ENCODE data around the gene PSIP1. TPM values are rescaled to one million over a fixed set of nuclear protein-coding genes. Genes with fewer than 3 reads are reported as not detected.

Gene PSIP1
- total RNA-seq, 1 donor from 2014 or later, result 402 TPM

DNA sequence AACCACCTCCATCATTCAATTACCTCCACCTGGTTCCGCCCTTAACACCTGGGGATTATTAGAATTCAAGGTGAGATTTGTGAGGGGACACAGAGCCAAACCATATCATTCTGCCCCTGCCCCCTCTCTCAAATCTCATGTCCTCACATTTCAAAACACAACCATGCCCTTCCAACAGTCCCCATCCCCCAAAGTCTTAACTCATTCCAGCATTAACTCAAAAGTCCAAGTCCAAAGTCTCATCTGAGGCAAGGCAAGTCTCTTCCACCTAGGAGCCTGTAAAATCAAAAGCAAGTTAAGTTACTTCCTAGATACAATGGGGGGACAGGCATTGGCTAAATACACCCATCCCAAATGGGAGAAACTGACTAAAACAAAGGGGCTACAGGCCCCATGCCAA lies 18.8 kb downstream of the PSIP1 start:
- no peaks in the 10 kb centered on the region for H3K4me1 Mint-ChIP-seq
- no peak overlapping the region for H3K27ac ChIP-seq
- H3K4me2 ChIP-seq, result no peak overlapping the region
- H3K9me3 ChIP-seq (ENCODE audit: low read depth), result no peaks in the 10 kb centered on the region
- no peak overlapping the region for H3K4me3 Mint-ChIP-seq
- H3F3A ChIP-seq (ENCODE audit: low read depth), result no peaks in the 10 kb centered on the region
- peaks cover 65% of the 10 kb centered on the region for H3K36me3 Mint-ChIP-seq
- no peaks in the 10 kb centered on the region for H3K4me1 ChIP-seq
- no peak overlapping the region for H3K27ac Mint-ChIP-seq
- H2AFZ ChIP-seq (replicated peaks), result no peak overlapping the region
- no peaks in the 10 kb centered on the region for H3K27me3 ChIP-seq
- H4K20me1 ChIP-seq (ENCODE audit: low read depth), result peaks cover 12% of the 10 kb centered on the region
- H3K9ac ChIP-seq, result no peak overlapping the region
- TF ChIP-seq EZH2 (IDR thresholded peaks at IDR 0.05), result no peak
- TF ChIP-seq, protein P1, sequence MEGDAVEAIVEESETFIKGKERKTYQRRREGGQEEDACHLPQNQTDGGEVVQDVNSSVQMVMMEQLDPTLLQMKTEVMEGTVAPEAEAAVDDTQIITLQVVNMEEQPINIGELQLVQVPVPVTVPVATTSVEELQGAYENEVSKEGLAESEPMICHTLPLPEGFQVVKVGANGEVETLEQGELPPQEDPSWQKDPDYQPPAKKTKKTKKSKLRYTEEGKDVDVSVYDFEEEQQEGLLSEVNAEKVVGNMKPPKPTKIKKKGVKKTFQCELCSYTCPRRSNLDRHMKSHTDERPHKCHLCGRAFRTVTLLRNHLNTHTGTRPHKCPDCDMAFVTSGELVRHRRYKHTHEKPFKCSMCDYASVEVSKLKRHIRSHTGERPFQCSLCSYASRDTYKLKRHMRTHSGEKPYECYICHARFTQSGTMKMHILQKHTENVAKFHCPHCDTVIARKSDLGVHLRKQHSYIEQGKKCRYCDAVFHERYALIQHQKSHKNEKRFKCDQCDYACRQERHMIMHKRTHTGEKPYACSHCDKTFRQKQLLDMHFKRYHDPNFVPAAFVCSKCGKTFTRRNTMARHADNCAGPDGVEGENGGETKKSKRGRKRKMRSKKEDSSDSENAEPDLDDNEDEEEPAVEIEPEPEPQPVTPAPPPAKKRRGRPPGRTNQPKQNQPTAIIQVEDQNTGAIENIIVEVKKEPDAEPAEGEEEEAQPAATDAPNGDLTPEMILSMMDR (IDR thresholded peaks at IDR 0.05), result no peak
- TF ChIP-seq EZH2phosphoT487 (IDR thresholded peaks at IDR 0.05), result no peak
- peaks cover 97% of the 10 kb centered on the region for H3K79me2 ChIP-seq (ENCODE audit: low read depth)
- no peak for DNase-seq (ENCODE audit: low spot score)
- H3K36me3 ChIP-seq, result peaks cover 54% of the 10 kb centered on the region
- H3K4me3 ChIP-seq, result no peak overlapping the region
- peaks cover 6% of the 10 kb centered on the region for H3K27me3 Mint-ChIP-seq (ENCODE audit: insufficient read depth, low read depth)
- H3K9me3 Mint-ChIP-seq, result peaks cover 36% of the 10 kb centered on the region

DNA sequence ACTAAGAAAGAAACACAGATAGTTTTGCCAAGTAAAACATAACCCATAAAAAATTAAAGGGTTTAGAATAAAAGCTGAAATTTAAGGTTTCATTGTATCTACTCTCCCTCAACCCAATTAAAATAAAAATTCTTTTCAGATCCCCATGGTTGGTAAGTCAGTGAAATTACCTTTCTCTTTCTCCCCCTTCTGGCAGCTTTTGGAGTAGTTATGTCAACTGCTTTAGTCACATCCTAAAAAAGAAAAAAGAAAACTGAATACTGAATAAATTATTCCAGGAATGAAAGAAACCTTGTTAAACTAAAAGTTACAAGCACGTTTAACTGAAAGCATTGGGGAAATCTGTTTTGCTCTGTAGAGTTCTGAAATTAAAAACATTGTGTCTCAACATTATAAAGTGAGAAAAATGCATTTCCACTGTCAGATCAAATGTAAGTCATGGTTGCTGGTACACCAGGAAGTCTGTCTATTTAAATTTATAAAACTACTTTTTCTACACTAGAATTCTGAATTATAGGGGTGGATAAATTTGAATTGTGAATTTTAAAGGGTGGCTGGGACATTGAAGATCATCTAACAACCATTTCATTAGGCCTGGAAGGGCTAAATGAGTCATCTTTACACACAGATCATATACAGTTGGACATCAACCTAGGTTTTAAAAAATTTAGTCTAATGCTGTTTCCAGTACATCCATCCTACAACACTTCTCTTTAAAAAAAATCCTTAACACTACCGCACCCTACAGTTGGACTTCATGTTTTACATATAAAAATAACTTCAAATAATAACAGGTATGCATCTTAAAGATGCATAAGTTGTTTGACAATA lies 24.7 kb downstream of the PSIP1 start:
- peaks cover 46% of the 10 kb centered on the region for H3K36me3 ChIP-seq
- H3K9me3 ChIP-seq (ENCODE audit: low read depth), result no peaks in the 10 kb centered on the region
- H3K9ac ChIP-seq, result no peak overlapping the region
- no peak overlapping the region for H3K27ac ChIP-seq
- H3K9me3 Mint-ChIP-seq, result peaks cover 2% of the 10 kb centered on the region
- peaks cover 95% of the 10 kb centered on the region for H3K79me2 ChIP-seq (ENCODE audit: low read depth)
- no peak overlapping the region for H3K4me2 ChIP-seq
- no peaks in the 10 kb centered on the region for H3K4me1 Mint-ChIP-seq
- peaks cover 29% of the 10 kb centered on the region for H4K20me1 ChIP-seq (ENCODE audit: low read depth)
- no peak overlapping the region for H2AFZ ChIP-seq (replicated peaks)
- no peaks in the 10 kb centered on the region for H3K4me1 ChIP-seq
- no peak overlapping the region for H3K4me3 ChIP-seq
- DNase-seq (ENCODE audit: low spot score), result peak; percentile 31
- TF ChIP-seq, protein P1 (IDR thresholded peaks at IDR 0.05), result peak; percentile 57
- no peak for TF ChIP-seq EZH2phosphoT487 (IDR thresholded peaks at IDR 0.05)
- H3F3A ChIP-seq (ENCODE audit: low read depth), result peaks cover 12% of the 10 kb centered on the region
- peaks cover 35% of the 10 kb centered on the region for H3K36me3 Mint-ChIP-seq
- no peak overlapping the region for H3K27ac Mint-ChIP-seq
- H3K27me3 Mint-ChIP-seq (ENCODE audit: insufficient read depth, low read depth), result no peaks in the 10 kb centered on the region
- H3K4me3 Mint-ChIP-seq, result no peak overlapping the region
- H3K27me3 ChIP-seq, result no peaks in the 10 kb centered on the region

DNA sequence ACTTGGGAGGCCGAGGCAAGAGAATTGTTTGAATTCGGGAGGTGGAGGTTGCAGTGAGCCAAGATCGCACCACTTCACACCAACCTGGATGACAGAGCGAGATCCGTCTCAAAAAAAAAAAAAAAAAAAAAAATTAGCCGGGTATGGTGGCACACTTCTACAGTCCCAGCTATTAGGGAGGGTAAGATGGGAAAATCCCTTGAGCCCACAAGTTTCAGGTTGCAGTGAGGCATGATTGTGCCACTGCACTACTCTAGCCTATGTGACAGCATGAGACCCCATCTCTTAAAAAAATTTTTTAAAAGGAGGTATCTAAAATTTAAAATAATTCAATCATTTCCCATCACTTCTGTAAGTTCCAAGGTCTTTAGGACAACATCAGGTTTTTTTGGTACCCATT lies 26.0 kb downstream of the PSIP1 start:
- H3K9me3 ChIP-seq (ENCODE audit: low read depth), result no peaks in the 10 kb centered on the region
- H3F3A ChIP-seq (ENCODE audit: low read depth), result peaks cover 20% of the 10 kb centered on the region
- TF ChIP-seq EZH2 (IDR thresholded peaks at IDR 0.05) (no peak), EZH2phosphoT487 (IDR thresholded peaks at IDR 0.05) (no peak)
- TF ChIP-seq, protein P1 (IDR thresholded peaks at IDR 0.05), result no peak
- no peak overlapping the region for H3K4me2 ChIP-seq
- H3K79me2 ChIP-seq (ENCODE audit: low read depth), result peaks cover 95% of the 10 kb centered on the region
- H3K27me3 ChIP-seq, result no peaks in the 10 kb centered on the region
- H3K4me3 Mint-ChIP-seq, result no peak overlapping the region
- H3K27me3 Mint-ChIP-seq (ENCODE audit: insufficient read depth, low read depth), result no peaks in the 10 kb centered on the region
- H3K36me3 ChIP-seq, result peaks cover 39% of the 10 kb centered on the region
- H3K9me3 Mint-ChIP-seq, result peaks cover under 1% of the 10 kb centered on the region
- H3K4me1 Mint-ChIP-seq, result no peaks in the 10 kb centered on the region
- H3K9ac ChIP-seq, result no peak overlapping the region
- H3K27ac Mint-ChIP-seq, result no peak overlapping the region
- H4K20me1 ChIP-seq (ENCODE audit: low read depth), result peaks cover 41% of the 10 kb centered on the region
- H3K4me3 ChIP-seq, result no peak overlapping the region
- no peak overlapping the region for H3K27ac ChIP-seq
- no peak overlapping the region for H2AFZ ChIP-seq (replicated peaks)
- DNase-seq (ENCODE audit: low spot score), result no peak
- H3K4me1 ChIP-seq, result no peaks in the 10 kb centered on the region
- peaks cover 30% of the 10 kb centered on the region for H3K36me3 Mint-ChIP-seq
